SH-SY5Y (cell line): ENCODE results near the gene LRCOL1.

Experiments
- GATA2 ChIP-seq: IDR thresholded peaks from 2 replicates; pipeline ENCODE4 v1.6.1; 2011; ENCODE audit warnings: mild to moderate bottlenecking, low read depth, low read length
- GATA3 ChIP-seq: IDR thresholded peaks from 2 replicates; pipeline ENCODE4 v1.6.1; 2011; ENCODE audit warnings: low read depth, mild to moderate bottlenecking, low read length, moderate library complexity

Gene LRCOL1

DNA sequence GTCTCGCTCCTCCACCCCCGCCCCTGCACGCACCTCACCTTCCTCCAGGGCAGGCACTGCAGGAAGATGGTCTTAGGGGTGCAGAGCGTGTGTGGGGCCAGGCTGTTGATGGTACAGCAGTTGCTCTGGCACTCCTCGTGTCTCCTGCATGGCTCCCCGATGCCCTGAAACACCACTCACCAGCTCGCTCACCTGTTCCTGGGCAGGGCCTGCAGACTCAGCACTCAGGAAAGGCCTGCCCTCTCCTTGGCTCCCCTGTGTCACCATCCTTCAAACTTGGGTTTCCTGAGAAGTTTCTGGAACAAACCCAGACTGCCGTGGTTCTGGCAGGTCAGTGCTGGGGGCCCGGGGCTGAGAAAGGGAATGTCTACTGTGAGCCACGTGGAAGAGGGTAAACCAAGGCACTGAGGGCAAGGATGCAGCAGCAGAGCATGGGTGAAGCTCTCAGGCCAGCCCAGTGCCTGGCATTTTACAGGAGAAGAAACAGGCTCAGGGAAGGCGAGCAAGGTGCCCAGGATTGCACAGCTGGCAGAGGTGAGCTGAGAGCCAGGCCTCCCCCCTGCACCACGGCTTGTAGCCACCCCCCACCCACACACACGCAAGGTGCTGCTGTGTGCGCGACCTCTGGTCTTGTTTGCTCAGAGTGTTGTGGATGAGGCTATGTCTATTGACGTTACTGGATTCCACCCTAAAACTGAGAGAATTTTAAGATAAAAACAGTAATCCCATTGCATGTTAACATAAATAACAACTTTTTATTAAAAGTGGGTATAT is 5.5 kb downstream of the LRCOL1 start:
- TF ChIP-seq GATA2 (no peak), GATA3 (no peak)

- TF ChIP-seq GATA2 (no peak), GATA3 (no peak)
These were observed 6.2 kb downstream of the LRCOL1 start for GRCh38 chr12:132604151-132604618.

DNA sequence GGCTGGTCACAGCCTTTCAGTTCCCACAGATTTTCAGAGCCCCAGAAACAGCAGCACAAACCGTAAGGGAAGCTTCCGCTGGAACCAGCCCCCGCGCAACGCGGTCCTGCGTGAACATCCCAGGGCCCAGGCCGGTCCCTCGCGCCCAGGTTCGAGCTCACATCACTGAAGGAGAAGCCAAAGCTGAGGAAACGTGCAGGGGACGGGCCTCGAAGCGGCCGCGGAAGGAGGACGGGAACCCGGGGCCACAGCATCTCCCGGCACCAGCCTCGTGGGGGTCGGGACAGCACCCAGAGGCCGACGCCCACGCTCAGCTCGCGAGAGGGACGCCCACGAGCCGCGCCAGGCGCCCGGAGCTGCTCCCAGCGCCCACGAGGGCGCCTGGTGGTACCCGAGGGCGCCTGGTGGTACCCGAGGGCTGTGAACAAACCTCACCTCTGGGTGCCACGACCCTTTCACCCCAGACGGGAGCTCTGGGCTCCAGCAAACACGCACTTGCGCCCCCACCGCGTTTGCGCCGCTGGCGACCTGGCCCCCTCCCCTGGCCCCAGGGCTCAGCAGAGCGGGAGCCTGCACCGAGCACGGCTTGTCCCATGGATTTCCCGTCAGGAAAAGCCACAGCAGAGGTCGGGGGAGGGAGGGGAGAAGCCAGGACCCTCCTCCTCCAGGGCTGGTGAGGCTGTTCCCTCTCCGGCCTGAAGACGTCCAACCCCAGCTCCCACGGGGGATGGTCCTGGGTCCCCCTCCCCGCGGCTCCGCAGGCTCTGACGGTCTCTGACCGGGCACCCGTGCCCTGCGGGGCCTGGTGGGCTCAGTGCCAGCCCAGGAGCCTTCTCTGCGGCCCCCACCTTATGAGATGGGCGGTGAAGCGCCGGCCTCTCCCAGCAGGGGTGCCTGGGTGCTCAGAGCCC is 6.9 kb downstream of the LRCOL1 start:
- TF ChIP-seq GATA2 (no peak), GATA3 (no peak)

GRCh38 chr12:132602572-132603239 is 7.7 kb downstream of the LRCOL1 start:
- no peak for TF ChIP-seq GATA2
- TF ChIP-seq GATA3 = no peak

DNA sequence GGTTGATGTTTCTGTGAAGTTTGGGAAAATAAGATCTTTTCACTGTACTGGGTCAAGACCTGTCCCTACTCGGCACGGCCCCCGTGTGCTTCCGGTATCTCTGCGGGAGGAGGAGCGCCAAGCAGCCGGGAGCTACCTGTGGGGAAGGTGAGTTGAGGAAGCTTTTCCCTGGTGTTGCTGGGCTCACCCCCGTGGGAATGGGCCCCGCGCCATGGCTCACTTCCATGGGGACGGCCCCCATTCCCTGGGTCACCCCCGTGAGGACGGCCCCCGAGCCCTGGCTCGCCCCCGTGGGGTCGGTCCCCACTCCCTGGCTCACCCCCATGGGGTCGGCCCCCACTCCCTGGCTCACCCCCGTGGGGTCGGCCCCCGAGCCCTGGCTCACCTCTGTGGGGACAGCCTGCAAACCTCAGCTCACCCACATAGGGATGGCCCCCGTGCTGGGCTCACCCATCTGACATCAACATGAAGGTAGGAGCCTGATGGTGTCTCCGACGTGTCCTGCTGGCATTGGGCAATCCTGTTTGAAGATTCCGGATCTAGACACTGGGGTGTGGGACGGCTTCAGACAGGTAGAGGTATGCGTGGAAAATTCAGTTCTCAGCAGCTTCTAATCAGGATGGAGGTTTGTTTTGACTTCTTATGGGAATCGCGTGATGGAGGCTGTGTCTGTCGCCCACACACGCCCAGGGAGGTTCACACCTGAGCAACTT is 9.1 kb downstream of the LRCOL1 start:
- TF ChIP-seq GATA3 (no peak), GATA2 (no peak)

DNA sequence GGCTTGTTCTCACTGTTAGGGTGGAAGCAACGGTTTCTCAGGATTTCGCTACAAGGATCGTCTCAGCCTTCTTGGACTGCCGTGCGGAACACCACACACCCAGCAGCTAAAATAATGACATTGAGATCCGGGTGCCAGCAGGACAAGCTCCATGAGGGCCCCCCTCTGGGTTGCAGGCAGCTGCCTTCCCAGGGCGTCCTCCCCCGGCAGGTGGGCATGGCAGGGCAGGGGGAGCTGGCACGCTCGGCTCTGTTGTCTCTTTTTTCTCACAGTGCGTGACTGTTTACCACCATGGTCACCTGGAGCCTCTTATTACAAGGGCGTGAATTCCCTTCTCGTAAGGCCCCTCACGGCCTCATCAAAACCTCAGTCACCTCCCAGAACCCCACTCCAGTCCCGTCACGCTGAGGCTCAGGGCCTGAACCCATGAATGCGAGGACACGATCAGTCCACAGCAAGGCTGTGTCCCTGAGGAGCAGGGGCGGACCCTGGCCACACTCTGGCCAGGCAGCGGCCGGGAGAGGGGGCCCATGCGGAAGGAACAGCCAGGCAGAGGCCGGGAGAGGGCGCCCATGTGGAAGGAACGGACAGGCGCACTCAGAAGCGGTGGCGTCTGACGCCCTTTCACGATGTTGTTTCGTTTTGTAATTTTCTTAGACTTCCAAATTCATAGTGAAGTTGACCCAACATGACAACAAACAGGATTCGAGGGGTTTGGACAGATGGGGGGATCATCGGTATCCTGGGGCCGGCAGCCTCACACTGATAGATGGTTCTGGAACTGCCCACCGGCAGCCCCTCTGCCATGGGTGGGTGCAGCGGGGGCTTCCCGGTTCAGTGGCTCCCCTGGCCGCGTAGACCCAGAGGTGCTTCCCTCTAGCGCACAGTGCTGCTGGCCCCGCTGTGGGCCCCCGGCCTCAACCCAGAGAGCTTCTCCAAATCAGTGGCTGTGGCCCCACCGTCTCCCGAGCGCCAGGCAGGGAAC is 10.0 kb downstream of the LRCOL1 start:
- TF ChIP-seq GATA2 = no peak
- no peak for TF ChIP-seq GATA3

- TF ChIP-seq GATA2 (no peak), GATA3 (no peak)
These were observed 12.8 kb downstream of the LRCOL1 start for GRCh38 chr12:132597333-132598316.

GRCh38 chr12:132596016-132596415 is 14.4 kb downstream of the LRCOL1 start:
- TF ChIP-seq GATA2 (no peak), GATA3 (no peak)

- TF ChIP-seq GATA3 = no peak
- no peak for TF ChIP-seq GATA2
These were observed 15.2 kb downstream of the LRCOL1 start for GRCh38 chr12:132595183-132595582.

DNA sequence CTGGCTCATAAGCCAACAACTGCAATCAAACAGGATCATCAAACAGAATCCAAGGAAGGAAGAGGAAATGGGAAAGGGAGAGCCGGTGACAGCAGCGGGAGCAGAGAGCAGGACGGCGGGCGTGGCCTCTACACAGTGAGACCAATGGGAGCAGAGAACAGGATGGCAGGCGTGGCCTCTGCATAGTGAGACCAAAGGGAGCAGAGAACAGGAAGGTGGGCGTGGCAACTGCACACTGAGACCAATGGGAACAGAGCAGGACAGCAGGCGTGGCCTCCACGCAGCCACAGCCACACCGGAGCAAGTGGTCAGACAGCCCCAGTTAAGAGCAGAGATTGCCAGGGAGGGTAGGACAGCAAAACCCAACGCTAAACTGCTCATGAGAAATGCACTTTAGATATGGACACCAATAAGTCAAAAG is 16.4 kb downstream of the LRCOL1 start:
- TF ChIP-seq GATA2 (no peak), GATA3 (no peak)

DNA sequence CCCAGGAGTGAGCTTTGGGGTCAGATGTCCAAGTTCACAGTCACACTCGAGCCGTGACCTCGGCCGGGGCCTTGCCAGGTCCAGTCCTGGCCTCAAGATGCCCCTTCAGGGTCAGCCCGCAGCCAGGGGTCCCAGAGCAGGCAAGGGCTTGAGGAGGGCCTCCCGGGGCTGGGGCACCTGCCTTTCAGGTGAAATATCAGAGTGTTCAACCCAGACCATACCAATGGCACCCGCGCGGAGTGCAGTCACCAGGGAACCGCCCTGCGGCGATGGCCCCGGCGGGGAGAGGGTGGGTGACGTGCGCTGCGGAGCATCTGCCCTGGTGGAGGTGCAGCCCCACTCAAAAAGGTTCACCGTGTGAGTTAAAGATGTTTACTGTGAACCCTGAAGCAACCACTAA is 16.9 kb downstream of the LRCOL1 start:
- no peak for TF ChIP-seq GATA3
- no peak for TF ChIP-seq GATA2
